Endothelial cell of umbilical vein (primary cell): ENCODE data around the gene TEDC2. TPM values are rescaled to one million over a fixed set of nuclear protein-coding genes. Genes with fewer than 3 reads are reported as not detected.

Experiments
- BruUV-seq: library from RNA; stranded (reverse); fragments of 400-500 nt; replicated peaks from 2 replicates; lab custom pipeline; 2021; lab: Mats Ljungman, UMichigan
- CTCF ChIA-PET: fragments of 300-600, 350-600 bp; sonication (Branson Sonifier 250); formaldehyde crosslinking; loops from one replicate; lab custom pipeline; 2021; ENCODE audit warnings: antibody characterized with exemption, inconsistent platforms; lab: Charles Lee
- POLR2A ChIA-PET: fragments of 300-600, 350-600 bp; sonication (Branson Sonifier 250); formaldehyde crosslinking; loops from one replicate; lab custom pipeline; 2021; ENCODE audit warnings: antibody characterized with exemption, inconsistent platforms; lab: Charles Lee
- DNase-seq: peaks from one replicate; pipeline ENCODE4 v3.0.0-alpha.2; 2011; ENCODE audit warnings: low read depth, low spot score
- FAIRE-seq: peaks from 2 replicates; lab custom pipeline; 2011; peaks lifted over from hg19 to GRCh38; lab: Jason Lieb, UNC
- H2AFZ ChIP-seq: 2 replicates; pipeline ENCODE4 v1.6.0; 2012; ENCODE audit warnings: low read depth, low read length, control low read depth, inconsistent platforms
- H3K27ac ChIP-seq: 2 replicates; pipeline ENCODE4 v1.5.1; 2011; ENCODE audit warnings: low read depth, mild to moderate bottlenecking, control low read depth, low read length, moderate library complexity; ENCODE audit not compliant: insufficient read depth
- H3K27me3 ChIP-seq, 2 experiments: 2 replicates each; pipeline versions ENCODE4 v1.6.0 to v1.6.1; 2011; ENCODE audit warnings: low read length in 2 of 2, mixed read lengths in 1 of 2; ENCODE audit not compliant: control insufficient read depth in 2 of 2, insufficient read depth in 2 of 2
- H3K36me3 ChIP-seq, 2 experiments: 2 replicates in 1 of 2; 3 replicates in 1 of 2; pipeline ENCODE4 v1.5.1; 2011; ENCODE audit warnings: low read length in 2 of 2, mild to moderate bottlenecking in 1 of 2, moderate library complexity in 1 of 2; ENCODE audit not compliant: control insufficient read depth in 2 of 2, insufficient read depth in 2 of 2; ENCODE audit errors: extremely low read depth in 1 of 2
- H3K4me1 ChIP-seq: 3 replicates; pipeline ENCODE4 v1.5.1; 2011; ENCODE audit warnings: mild to moderate bottlenecking, low read length; ENCODE audit not compliant: control insufficient read depth, insufficient read depth; ENCODE audit errors: extremely low read depth
- H3K4me2 ChIP-seq: 2 replicates; pipeline ENCODE4 v1.6.1; 2011; ENCODE audit warnings: low read length, control low read depth, mixed read lengths; ENCODE audit not compliant: insufficient read depth
- H3K4me3 ChIP-seq, 3 experiments: fragments of 200-600 bp in 1 of 3; sonication (generic), shearing (Covaris generic) in 1 of 3; replicated peaks in 1 of 3; 2 replicates each; pipeline ENCODE4 v1.5.1; 2011 to 2016; ENCODE audit warnings: control low read depth in 3 of 3, low read length in 3 of 3, mild to moderate bottlenecking in 2 of 3, inconsistent platforms in 1 of 3, low read depth in 1 of 3, moderate library complexity in 1 of 3; ENCODE audit not compliant: insufficient read depth in 1 of 3
- H3K79me2 ChIP-seq: 2 replicates; pipeline ENCODE4 v1.6.0; 2012; ENCODE audit warnings: low read length, inconsistent platforms; ENCODE audit not compliant: control insufficient read depth, insufficient read depth
- H3K9ac ChIP-seq: replicated peaks from 2 replicates; pipeline ENCODE3; 2011; ENCODE audit warnings: low read length, control low read depth; ENCODE audit not compliant: insufficient read depth; ENCODE audit errors: extremely low read depth
- H3K9me1 ChIP-seq: replicated peaks from 3 replicates; pipeline ENCODE4 v1.6.0; 2011; ENCODE audit warnings: mild to moderate bottlenecking, low read length; ENCODE audit not compliant: control insufficient read depth, insufficient read depth; ENCODE audit errors: extremely low read depth
- H3K9me3 ChIP-seq: replicated peaks from 2 replicates; pipeline ENCODE4 v1.5.1; 2012; ENCODE audit warnings: low read length, inconsistent platforms; ENCODE audit not compliant: control insufficient read depth, insufficient read depth
- H4K20me1 ChIP-seq: replicated peaks from 2 replicates; pipeline ENCODE3; 2011; ENCODE audit warnings: mild to moderate bottlenecking, low read length; ENCODE audit not compliant: control insufficient read depth, insufficient read depth; ENCODE audit errors: extremely low read depth
- CTCF ChIP-seq, 2 donors: IDR thresholded peaks; 1 replicate in 1 of 2; 2 replicates in 1 of 2; pipeline ENCODE4 v1.5.1; 2011; ENCODE audit warnings: low read length in 2 of 2, mild to moderate bottlenecking in 2 of 2, moderate library complexity in 2 of 2, control low read depth in 1 of 2, inconsistent platforms in 1 of 2, low read depth in 1 of 2; ENCODE audit not compliant: insufficient read depth in 1 of 2; ENCODE audit errors: extremely low read depth in 1 of 2
- EZH2 ChIP-seq: IDR thresholded peaks from 2 replicates; pipeline ENCODE4 v1.6.1; 2012; ENCODE audit warnings: borderline replicate concordance, low read depth, mild to moderate bottlenecking, moderate library complexity, low read length, inconsistent platforms; ENCODE audit not compliant: severe bottlenecking
- GATA2 ChIP-seq: IDR thresholded peaks from 2 replicates; pipeline ENCODE4 v1.7.0; 2011; ENCODE audit warnings: low read depth, mild to moderate bottlenecking, moderate library complexity, mixed read lengths, low read length; ENCODE audit not compliant: insufficient read length, insufficient read depth
- MAX ChIP-seq: IDR thresholded peaks from 2 replicates; pipeline ENCODE4 v1.6.1; 2011; ENCODE audit not compliant: insufficient read depth, insufficient read length
- POLR2AphosphoS5 ChIP-seq: IDR thresholded peaks from 2 replicates; pipeline ENCODE4 v1.6.1; 2012; ENCODE audit warnings: low read depth, mild to moderate bottlenecking, control low read depth, low read length, moderate library complexity; ENCODE audit not compliant: insufficient read depth
- dilution Hi-C: fragments of 300-500 bp; cut with MboI; formaldehyde crosslinking; loops from one replicate; pipeline ENCODE4 v1.15.0; 2019; ENCODE audit warnings: low sequenced_read_pairs; ENCODE audit not compliant: extremely low pct_ligation_motif_present
- intact Hi-C: fragments of 100-400 bp; cut with micrococcal nuclease; formaldehyde crosslinking; loops from one replicate; pipeline ENCODE4 v1.10.0; 2022
- polyA plus RNA-seq, 4 experiments: library from polyadenylated mRNA; depleted of rRNA in 3 of 4; stranded (reverse) in 3 of 4; unstranded in 1 of 4; fragments of >200 nt; gene quantifications; 2 replicates each; pipeline versions ENCODE4 v1.2.1 to v1.2.3, GENCODE V29; 2011 to 2012; ENCODE audit warnings: missing spikeins in 1 of 4
- total RNA-seq: library from RNA; stranded (reverse); gene quantifications from 2 replicates; pipeline ENCODE4 v1.2.3, GENCODE V29; 2021

TEDC2 gene
- total and polyA plus RNA-seq, 2 donors (not counting 3 experiments of a cell fraction or from before 2014, with no cell fraction given) = 7.6 to 12.7 TPM

- no peak for TF ChIP-seq EZH2
- peak; percentile 70 for TF ChIP-seq POLR2AphosphoS5
- TF ChIP-seq CTCF (IDR thresholded peaks at IDR 0.05; ENCODE audit: extremely low read depth in 1 of 2, insufficient read depth in 1 of 2, low read depth in 1 of 2, low read length in 2 of 2) = no peak
- TF ChIP-seq MAX = no peak
- TF ChIP-seq GATA2 = no peak
- Histone ChIP-seq H3K9ac (peak overlapping the region; percentile 34), H3K4me2 (peak overlapping the region; percentile 75), H3K9me3 (no peaks in the 10 kb centered on the region), H3K36me3 (no peaks in the 10 kb centered on the region), H3K4me3 (peak overlapping the region; percentile 27 to 36 (median 34)), H3K4me1 (peaks cover 5% of the 10 kb centered on the region), H2AFZ (peak overlapping the region; percentile 61), H3K27me3 (peaks cover 18 to 22% of the 10 kb centered on the region in 2 experiments), H4K20me1 (no peaks in the 10 kb centered on the region), H3K9me1 (no peaks in the 10 kb centered on the region), H3K27ac (no peak overlapping the region), H3K79me2 (no peaks in the 10 kb centered on the region)
- ChIA-PET CTCF (interaction anchor here (1.0 to 1.4 kb wide), 2 partner anchors 37 to 444 kb away, joined by 3 to 4 read pairs; no protein-coding TSS in a partner anchor), POLR2A (no interaction called here)
- FAIRE-seq (peak; percentile 68), DNase-seq (peak; percentile 42)
- dilution Hi-C loops = no loop called here
- intact Hi-C loops = no loop called here
- no TSS peak for BruUV-seq
These were observed 7.8 kb downstream of the TEDC2 start for GRCh38 chr16:2467528-2468232.
